Measurements from ENCODE around the gene GAK. TPM values are rescaled to one million over a fixed set of nuclear protein-coding genes. Genes with fewer than 3 reads are reported as not detected.

GAK gene
- total RNA-seq, 1 donor from 2014 or later: 123 TPM

- Mint-ChIP-seq H3K4me1 (ENCODE audit: low read depth, unreplicated experiment) (peaks cover 25% of the 10 kb centered on the region), H3K27me3 (ENCODE audit: unreplicated experiment) (peaks cover 8% of the 10 kb centered on the region), H3K9me3 (ENCODE audit: unreplicated experiment) (peaks cover 9% of the 10 kb centered on the region), H3K36me3 (ENCODE audit: unreplicated experiment) (no peaks in the 10 kb centered on the region), H3K4me3 (ENCODE audit: unreplicated experiment) (no peak overlapping the region), H3K27ac (ENCODE audit: unreplicated experiment) (peak overlapping the region; percentile 43)
- TF ChIP-seq CTCF (IDR thresholded peaks at IDR 0.05; ENCODE audit: partially characterized antibody, unreplicated experiment): no peak
- peak; percentile 13 for DNase-seq
These were observed 21.6 kb downstream of the GAK start for GRCh38 chr4:910366-911091.

- Mint-ChIP-seq H3K9me3 (ENCODE audit: unreplicated experiment) (peaks cover 9% of the 10 kb centered on the region), H3K36me3 (ENCODE audit: unreplicated experiment) (no peaks in the 10 kb centered on the region), H3K27ac (ENCODE audit: unreplicated experiment) (no peak overlapping the region), H3K27me3 (ENCODE audit: unreplicated experiment) (peaks cover 8% of the 10 kb centered on the region), H3K4me3 (ENCODE audit: unreplicated experiment) (no peak overlapping the region), H3K4me1 (ENCODE audit: low read depth, unreplicated experiment) (peaks cover 20% of the 10 kb centered on the region)
- no peak for TF ChIP-seq CTCF (IDR thresholded peaks at IDR 0.05; ENCODE audit: partially characterized antibody, unreplicated experiment)
- DNase-seq: peak; percentile 11
These were observed 22.3 kb downstream of the GAK start for GRCh38 chr4:909821-910220.

- no peak overlapping the region for H3K4me3 Mint-ChIP-seq (ENCODE audit: unreplicated experiment)
- TF ChIP-seq CTCF (IDR thresholded peaks at IDR 0.05; ENCODE audit: partially characterized antibody, unreplicated experiment): no peak
- no peak for DNase-seq
- peaks cover 8% of the 10 kb centered on the region for H3K27me3 Mint-ChIP-seq (ENCODE audit: unreplicated experiment)
- peaks cover 9% of the 10 kb centered on the region for H3K9me3 Mint-ChIP-seq (ENCODE audit: unreplicated experiment)
- peaks cover 20% of the 10 kb centered on the region for H3K4me1 Mint-ChIP-seq (ENCODE audit: low read depth, unreplicated experiment)
- no peak overlapping the region for H3K27ac Mint-ChIP-seq (ENCODE audit: unreplicated experiment)
- no peaks in the 10 kb centered on the region for H3K36me3 Mint-ChIP-seq (ENCODE audit: unreplicated experiment)
These were observed 23.0 kb downstream of the GAK start for GRCh38 chr4:909131-909571.

DNA sequence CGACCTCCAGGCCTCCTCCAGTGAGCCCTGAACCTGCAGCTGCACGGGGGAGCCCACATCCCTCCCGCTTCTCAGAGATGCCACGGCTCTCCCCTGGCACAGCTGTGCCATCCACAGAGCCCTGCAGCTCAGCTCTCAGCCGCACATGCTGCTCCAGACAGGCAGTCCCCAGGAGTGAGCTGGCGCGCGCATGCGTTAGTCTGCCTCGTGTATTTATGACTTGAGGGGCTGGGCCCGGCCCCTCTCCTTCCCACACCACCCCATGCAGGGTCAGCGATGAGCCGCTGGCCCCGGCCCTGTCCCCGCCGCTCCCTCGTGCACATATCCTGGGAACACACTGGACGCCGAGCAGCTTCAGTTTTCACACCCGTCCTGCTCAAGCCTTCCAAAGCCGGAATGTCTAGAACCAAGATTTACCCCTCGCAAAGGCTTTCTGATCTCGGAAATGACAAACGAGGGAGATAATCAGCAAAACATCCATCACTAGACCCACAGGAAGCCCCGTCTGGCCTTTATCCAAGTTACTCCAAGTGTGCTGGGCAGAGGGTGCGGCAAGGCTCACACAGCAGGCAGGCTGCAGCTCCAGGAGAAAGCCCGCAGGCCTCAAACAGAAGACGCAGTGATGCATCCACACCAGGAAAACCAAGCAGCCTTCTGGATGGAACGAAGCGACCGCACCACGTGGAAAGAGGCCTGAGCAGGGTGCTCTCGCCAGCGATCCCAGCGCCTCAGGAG, 24.3 kb downstream of the GAK start:
- Mint-ChIP-seq H3K27ac (ENCODE audit: unreplicated experiment) (no peak overlapping the region), H3K9me3 (ENCODE audit: unreplicated experiment) (peaks cover 9% of the 10 kb centered on the region), H3K4me3 (ENCODE audit: unreplicated experiment) (no peak overlapping the region), H3K27me3 (ENCODE audit: unreplicated experiment) (peaks cover 8% of the 10 kb centered on the region), H3K36me3 (ENCODE audit: unreplicated experiment) (no peaks in the 10 kb centered on the region), H3K4me1 (ENCODE audit: low read depth, unreplicated experiment) (peaks cover 13% of the 10 kb centered on the region)
- TF ChIP-seq CTCF (IDR thresholded peaks at IDR 0.05; ENCODE audit: partially characterized antibody, unreplicated experiment): no peak
- no peak for DNase-seq

DNA sequence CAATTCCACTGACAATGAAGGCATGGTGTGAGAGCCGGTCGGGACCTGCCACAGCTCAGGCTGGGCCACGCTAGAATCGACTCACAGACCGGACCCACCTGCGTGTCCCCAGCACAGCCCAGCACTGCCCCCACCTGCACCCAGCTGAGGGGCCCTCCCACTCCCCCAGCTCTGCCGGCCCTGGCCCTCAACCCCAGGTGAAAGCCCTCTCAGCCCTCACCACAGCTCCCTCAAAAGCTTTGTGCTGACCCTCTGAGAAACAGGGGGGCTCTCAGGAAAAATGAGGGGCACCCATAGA, 25.1 kb downstream of the GAK start:
- H3K27ac Mint-ChIP-seq (ENCODE audit: unreplicated experiment): peak overlapping the region; percentile 48
- TF ChIP-seq CTCF (IDR thresholded peaks at IDR 0.05; ENCODE audit: partially characterized antibody, unreplicated experiment): no peak
- H3K4me3 Mint-ChIP-seq (ENCODE audit: unreplicated experiment): no peak overlapping the region
- H3K27me3 Mint-ChIP-seq (ENCODE audit: unreplicated experiment): peaks cover 8% of the 10 kb centered on the region
- no peaks in the 10 kb centered on the region for H3K36me3 Mint-ChIP-seq (ENCODE audit: unreplicated experiment)
- H3K9me3 Mint-ChIP-seq (ENCODE audit: unreplicated experiment): peaks cover 9% of the 10 kb centered on the region
- no peak for DNase-seq
- H3K4me1 Mint-ChIP-seq (ENCODE audit: low read depth, unreplicated experiment): peaks cover 7% of the 10 kb centered on the region

Measured in glutamatergic neuron (in vitro differentiated cells).